Skin epidermis (tissue), 12 donors: ENCODE results near the gene SKAP1.
A peak's percentile ranks its signal among the peaks of the same experiment; 100 is the strongest.
"Not testable (repeated sequence)": the region's sequence is repeated elsewhere in the genome, so short reads cannot be mapped to it uniquely, and the experiment has no call there.

Experiments used
- H3K27ac ChIP-seq, 21 experiments: fragments of 200-600 bp; sonication (generic) in 11 of 21; one replicate each; pipeline ENCODE4 v1.5.0; 2020; ENCODE audit warnings: mild to moderate bottlenecking in 3 of 21, inconsistent platforms in 2 of 21, moderate library complexity in 2 of 21
- H3K4me3 ChIP-seq, 7 experiments: fragments of 200-600 bp; sonication (generic) in 2 of 7; one replicate each; pipeline ENCODE4 v1.5.0; 2020; ENCODE audit warnings: inconsistent platforms in 2 of 7, mild to moderate bottlenecking in 2 of 7, moderate library complexity in 1 of 7

Gene SKAP1

DNA sequence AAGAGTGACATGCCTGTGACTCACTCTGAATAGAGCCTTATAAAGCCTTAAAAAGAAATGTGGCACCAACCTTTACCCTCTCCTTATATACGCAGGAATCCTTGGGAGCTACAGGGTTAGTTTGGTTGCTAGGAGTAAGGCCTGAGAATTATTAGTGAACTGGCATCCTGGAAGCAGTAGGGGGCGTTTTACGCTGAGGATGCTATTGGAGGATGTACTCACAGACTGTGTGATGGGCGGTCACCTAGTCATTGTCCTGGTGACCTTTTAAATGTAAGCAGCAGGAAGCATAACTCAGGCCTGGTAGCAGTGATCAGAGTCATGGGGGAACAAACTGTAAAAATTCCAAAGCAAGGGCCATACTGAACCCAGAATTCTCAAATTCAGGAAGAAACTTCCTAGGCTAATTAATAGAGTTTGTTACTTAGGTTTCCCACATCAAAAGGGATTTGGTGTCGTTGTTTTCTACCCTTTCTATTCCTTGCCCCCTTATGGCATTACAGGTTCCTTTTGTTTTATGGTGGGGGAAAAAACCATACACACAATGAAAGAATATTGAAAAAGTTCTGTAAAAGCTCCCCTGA is 168.6 kb downstream of the SKAP1 start:
- no peak overlapping the region for H3K4me3 ChIP-seq
- no peak overlapping the region for H3K27ac ChIP-seq

DNA sequence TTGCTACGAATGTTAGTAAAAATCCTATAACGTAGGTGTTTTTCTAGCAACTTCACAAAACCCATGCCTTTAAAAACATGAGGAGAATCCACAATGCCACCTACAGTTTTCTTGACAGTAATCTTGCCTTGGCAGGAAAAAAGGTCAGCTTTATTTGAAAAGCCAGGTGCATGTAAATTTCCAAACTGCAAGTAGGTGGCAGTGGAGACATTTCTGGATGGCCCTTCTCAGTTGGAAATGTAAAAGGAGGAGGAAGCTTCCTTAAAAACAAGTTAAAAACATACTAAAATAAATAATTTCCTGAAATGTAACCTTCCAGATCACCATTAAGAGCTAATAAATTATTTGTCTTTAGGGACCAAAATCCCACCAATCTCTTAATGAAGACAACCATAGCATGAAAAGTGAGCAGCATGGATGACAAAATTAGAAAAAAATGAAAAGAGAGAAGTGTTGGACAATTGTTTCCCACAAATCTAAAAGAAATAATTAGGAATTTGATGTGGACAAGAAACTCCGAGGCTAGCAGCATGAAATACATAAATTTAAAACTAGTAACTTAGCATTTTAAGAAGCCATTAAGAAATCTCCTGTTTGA is 170.2 kb downstream of the SKAP1 start:
- no peak overlapping the region for H3K4me3 ChIP-seq

DNA sequence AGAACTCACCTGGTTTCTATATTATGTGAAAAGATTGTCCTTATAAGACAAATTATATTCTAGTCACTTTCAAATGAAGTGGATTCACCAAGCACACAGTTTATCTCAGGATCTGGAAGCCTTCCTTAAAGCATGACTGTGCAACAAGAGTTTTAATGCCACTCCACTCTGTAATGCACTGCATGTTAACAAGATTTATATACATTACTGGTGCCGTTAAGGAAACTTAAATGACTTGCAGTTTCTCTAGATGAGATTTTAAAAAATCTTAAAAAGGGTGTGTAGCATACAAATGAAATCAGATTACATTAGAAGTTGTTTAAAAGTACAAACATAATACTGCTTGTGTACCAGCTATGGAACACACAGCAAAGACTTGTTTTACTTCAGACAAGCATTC is 171.7 kb downstream of the SKAP1 start:
- H3K27ac ChIP-seq, result no peak overlapping the region
- no peak overlapping the region for H3K4me3 ChIP-seq

More for the DNA sequence above, 170.2 kb downstream of the SKAP1 start:
- no peak overlapping the region for H3K27ac ChIP-seq

DNA sequence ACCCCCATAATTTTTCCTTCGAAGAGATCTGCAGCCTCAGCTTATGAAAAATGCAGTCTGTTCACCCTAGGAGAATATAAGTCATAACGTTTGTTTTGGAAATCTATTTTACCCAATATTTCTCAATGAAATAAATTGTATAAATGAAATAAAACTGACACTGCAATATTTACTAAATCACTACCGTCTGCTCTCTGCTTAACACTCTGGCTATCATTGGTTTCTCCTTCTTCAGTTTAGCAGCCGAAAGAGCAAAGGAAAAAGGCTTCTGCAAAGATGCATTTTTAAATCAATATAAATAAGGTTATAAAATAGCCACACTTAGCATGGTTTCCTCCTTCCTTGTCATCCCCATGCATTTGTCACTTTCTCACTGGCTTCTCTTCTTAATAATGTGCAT is 174.3 kb downstream of the SKAP1 start:
- no peak overlapping the region for H3K27ac ChIP-seq
- H3K4me3 ChIP-seq, result no peak overlapping the region

DNA sequence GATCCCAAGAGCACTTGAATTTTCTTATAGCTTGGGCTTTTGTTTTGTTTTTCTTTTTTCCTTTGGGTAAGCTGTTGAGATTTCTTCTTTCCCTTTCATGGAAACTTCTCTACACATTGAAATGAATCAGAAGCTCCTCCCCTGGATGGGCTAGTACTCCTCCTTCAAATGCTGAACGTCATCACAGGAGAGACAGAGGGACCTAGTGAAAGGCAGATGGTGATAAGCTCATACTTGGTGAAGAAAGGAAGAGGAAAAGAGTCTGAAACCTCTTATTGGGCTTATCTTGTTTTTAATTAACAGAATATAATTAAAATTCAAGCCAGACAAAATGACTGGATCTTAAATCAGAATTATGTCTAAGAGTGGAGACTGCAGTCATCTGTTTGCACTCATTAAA is 175.1 kb downstream of the SKAP1 start:
- H3K4me3 ChIP-seq, result no peak overlapping the region
- H3K27ac ChIP-seq, result no peak overlapping the region

DNA sequence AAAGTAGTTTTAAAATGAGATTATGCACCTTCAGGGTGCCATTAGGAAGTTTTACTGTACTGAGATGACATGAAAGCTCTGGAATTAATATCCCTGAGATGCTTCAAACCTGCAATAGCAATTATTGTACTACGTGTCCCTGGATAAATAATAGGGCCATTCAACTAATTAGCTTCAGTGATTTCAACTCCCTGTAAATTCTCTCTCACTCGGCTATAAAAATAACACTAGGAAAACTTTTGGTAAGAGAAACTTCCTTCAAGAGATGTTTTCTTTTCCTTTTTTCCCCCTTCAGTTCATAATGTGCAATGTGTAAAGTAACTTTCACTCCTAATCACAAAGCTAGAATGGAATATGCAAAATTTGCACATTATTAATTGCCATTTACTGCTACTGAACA is 176.0 kb downstream of the SKAP1 start:
- Histone ChIP-seq H3K27ac (no peak overlapping the region), H3K4me3 (no peak overlapping the region)

DNA sequence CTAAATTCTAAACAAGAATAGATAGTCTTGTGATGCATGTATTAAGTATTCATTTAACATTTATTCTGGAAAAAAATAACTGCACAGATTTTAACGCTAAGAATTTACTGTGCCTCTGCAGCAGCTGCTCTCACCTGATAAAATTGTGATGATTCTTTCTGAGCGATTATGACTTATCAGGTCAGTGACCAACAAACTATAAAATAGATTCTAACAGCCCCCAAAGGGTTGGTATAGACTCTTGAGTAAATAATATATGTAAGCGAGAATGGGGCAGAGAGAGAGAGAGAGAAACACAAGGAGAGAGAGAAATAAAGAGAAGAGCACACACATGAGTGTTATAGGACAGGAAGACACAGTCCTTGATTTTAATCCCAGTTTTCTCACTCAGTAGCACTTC is 178.1 kb downstream of the SKAP1 start:
- Histone ChIP-seq H3K4me3 (no peak overlapping the region), H3K27ac (no peak overlapping the region)

DNA sequence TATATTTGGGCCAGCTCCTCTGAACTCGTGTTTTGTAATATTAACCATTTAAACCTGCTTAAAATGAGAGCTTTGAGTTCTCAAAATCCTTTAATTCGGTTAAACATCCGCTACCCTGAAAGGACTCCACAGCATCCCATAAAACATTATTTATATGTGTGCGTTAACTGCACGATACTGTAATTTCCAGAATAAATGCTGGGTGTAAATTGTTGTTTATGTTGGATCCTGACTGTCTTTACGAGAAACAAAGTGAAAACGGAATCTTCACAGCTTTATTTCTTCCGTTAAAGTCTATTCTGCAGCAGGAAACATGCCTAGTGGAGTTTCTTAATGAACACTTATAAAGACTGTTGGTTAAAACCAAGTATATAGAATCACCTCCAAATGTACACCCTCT is 179.1 kb downstream of the SKAP1 start:
- H3K4me3 ChIP-seq, result no peak overlapping the region
- H3K27ac ChIP-seq, result no peak overlapping the region

DNA sequence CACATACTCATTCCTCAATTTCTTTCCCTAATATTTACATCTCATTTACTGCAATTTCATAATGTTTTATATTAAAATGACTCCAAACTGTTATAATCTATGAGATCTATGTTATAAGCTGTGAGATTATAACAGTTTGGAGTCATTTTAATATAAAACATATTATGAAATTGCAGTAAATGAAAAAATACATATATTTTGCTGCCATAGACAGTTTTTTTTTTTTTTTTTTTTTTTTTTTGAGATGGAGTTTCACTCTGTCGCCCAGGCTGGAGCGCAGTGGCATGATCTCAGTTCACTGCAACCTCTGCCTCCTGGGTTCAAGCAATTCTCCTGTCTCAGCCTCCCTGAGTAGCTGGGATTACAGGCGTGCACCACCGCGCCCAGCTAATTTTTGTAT is 180.0 kb downstream of the SKAP1 start:
- H3K4me3 ChIP-seq, result not testable (repeated sequence)

DNA sequence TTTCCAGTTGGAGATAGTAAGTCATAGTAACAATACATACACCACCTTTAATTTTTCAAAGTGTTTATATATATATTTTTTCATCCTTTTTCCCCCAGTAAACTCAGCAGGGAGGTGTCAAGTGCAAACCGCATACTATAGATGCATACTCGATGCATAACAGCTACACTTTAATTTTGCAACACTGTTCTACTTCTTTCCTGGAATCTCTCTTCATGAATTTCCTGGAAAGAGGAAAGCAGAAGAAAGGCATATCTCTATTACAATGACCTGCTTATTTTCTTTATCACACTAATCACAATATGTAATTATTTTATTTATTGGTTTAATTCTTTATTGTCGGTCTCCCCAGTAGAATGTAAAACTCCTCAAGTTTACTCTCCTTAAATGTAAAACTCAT is 182.4 kb downstream of the SKAP1 start:
- Histone ChIP-seq H3K4me3 (no peak overlapping the region), H3K27ac (no peak overlapping the region)

More for the DNA sequence above, 180.0 kb downstream of the SKAP1 start:
- H3K27ac ChIP-seq, result not testable (repeated sequence)

DNA sequence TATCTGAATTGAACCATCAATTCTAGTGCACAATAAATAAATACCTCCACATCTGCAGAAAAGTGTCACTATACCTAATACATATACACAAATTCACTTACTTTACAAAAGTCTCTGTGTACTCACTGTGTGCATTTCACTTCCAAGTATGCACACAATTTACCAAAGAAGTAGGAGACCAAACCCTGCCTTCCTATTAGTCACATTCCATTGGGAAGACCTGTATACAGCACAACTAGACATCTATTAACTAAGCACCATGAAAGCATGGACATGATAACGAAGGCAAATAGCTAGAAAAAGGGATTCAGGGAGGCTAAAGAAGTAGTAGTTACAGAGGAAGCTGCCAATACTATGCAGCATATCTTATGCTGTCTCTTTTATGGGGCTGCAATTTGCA is 183.0 kb downstream of the SKAP1 start:
- Histone ChIP-seq H3K4me3 (no peak overlapping the region), H3K27ac (no peak overlapping the region)

DNA sequence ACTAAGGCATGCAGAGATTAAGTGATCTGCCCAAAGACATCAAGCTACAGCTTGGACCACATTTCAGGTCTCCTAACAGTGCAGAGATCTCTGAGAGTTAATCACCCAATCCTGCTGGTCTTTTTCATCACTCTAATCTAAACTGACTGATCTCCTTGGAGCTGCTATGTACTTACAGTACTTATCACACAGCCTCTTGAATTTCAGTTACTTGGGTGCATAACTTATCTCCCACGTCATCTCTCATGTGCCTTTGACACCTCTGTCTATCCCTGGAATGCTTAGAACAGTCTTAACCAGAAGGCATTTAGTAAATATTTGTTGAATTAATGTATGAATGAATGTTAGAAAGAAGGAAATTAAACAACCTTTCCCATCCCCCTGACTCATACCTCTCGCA is 183.4 kb downstream of the SKAP1 start:
- Histone ChIP-seq H3K27ac (no peak overlapping the region), H3K4me3 (no peak overlapping the region)

DNA sequence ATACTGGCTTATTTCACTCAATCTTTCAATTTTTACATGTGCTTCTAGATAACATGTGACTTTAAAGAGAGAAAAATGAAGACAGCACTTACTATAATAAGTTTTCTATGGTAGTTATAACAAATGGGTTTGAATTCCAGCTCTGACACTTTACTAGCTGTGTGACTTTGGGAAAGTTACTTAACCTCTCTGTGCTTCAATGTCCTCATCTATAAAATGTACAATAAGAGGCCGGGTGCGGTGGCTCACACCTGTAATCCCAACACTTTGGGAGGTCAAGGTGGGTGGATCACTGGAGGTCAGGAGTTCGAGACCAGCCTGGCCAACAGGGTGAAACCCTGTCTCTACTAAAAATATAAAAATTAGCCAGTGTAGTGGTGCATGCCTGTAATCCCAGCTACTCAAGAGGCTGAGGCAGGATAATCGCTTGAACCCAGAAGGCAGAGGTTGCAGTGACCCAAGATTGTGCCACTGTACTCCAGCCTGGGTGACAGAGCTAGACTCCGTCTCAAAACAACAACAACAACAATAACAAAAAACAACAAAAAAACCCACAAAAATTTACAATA is 184.5 kb downstream of the SKAP1 start:
- H3K4me3 ChIP-seq, H3K27ac ChIP-seq: not testable (repeated sequence)

DNA sequence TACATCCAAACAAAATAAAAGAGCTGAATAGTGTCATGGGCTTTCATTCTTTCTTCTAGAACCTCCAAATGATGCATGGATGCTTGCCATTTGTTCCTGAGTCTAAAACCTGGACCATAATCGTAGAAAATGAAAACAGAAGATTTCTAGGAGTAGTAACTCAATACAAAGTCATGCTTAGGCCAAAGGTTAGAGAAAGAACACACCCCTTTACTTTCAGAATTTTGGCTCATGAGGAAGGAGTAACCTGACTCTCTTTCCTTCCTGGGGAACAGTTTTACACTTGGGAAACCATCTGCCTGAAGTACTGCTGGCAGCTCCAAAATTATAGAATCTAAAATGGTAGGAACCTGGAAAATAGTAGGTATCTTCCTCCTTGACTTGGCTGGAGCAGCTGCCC is 185.2 kb downstream of the SKAP1 start:
- no peak overlapping the region for H3K4me3 ChIP-seq
- no peak overlapping the region for H3K27ac ChIP-seq

DNA sequence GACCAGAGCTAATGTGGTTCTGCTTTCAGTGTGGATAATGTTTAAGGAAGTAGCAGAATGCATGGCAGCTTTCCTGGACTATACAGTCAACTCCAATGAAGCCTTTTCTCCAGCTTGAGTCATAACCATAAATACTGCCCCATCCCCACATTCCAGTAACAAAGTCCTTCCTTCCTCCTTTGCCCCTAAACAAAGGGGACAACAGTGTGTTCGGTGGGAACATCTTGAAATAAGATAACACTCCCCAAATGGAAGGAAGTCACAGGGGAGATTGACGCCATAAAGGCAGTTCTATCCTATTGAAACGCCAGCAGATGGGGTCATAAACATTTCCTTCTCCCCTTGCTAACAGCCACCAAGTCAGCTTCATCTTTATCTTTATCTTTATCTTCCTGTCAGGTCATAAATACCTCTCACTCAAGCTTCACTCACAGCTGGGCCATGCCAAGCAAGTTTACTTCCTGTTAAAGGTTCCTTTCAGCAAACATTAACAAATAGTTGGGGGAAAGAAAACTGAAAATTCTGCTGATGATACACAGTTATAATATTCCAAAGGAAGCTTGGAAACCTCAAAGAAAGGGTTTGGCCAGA is 185.8 kb downstream of the SKAP1 start:
- Histone ChIP-seq H3K27ac (no peak overlapping the region), H3K4me3 (no peak overlapping the region)

DNA sequence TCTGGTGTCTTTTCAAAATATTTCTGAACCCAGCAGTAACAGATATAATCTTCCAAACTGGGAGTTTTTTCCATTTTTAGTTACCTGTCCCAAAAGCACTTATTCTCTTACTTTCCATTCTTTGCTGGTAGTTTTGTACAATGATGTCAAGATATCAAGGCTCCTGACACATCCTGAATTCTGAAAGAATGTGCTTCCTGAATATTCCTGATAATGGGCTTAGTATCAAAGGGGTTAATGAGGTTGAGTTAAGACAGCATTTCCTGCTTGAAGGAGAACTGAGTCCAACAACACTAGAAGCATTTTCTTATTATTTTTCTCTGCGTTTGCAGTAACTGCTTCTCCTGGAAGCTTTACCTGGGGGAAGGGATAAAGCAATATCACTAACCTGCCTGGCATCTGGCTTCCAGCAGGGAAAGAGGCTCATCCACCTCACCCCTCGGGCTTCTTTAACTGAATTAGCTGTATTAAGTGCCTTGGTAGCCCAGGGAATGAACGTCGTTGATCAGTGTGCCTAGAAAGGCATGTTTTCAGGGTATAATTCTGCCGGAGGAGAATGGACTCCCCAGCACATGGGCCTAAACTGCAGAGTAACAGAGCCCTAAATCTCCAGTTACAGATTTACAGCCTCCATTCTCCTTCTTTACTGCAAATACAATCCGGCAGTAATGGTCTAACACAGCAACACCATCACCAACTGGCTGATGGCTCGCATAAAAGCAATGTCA is 188.1 kb downstream of the SKAP1 start:
- Histone ChIP-seq H3K27ac (peak overlapping the region in 1 of 21 experiments; percentile 1), H3K4me3 (no peak overlapping the region)

DNA sequence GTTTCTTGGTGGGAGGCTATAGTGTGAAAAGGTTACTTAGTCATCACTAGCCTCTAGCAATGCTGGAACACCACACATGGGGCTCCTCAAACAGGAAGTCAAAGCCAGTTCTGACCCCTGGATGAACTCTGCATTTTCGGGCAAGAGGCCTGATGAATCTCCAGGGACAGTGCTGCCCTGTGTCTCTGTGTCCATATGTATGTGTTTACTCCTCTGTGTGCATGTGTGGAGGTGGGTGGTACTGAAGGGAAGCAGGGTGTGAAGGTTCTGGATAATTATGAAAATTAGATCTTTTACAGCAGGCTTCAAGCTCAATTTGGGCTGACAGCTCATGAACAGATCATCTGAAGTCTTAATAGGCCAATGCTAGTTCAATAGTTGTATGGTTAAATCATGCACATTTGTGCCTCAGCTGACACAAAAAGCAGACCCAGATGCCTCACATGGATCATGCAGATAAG is 188.9 kb downstream of the SKAP1 start:
- H3K4me3 ChIP-seq, result no peak overlapping the region
- peak overlapping the region in 2 of 21 experiments; percentile 1 for H3K27ac ChIP-seq

DNA sequence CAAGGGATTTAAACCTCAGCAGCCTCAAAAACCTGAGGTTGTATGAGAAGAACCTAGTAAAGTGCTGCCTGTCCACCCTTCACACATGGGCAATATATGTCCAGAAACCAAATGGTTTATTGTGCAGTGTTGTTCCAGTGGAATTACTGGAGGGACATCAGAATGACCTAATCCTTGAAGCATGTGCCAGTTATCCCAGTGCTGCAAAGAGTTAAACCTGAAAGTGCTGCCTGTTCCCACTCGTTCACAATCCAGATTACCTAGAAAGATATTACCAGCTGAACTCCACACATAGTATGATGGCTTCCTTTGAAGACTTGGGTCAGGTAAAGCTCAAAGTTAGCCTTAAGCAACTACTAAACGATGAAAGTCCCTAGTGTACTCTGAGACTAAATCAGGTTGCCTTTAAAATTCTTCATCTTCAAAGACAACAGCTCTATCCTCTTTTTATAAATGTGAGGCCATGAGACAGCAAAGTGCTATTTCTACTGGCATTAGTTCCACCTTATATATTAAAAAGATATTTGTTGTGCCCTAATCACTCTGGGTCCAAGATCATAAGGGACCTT is 189.4 kb downstream of the SKAP1 start:
- no peak overlapping the region for H3K4me3 ChIP-seq
- peak overlapping the region in 2 of 21 experiments; percentile 1 for H3K27ac ChIP-seq

DNA sequence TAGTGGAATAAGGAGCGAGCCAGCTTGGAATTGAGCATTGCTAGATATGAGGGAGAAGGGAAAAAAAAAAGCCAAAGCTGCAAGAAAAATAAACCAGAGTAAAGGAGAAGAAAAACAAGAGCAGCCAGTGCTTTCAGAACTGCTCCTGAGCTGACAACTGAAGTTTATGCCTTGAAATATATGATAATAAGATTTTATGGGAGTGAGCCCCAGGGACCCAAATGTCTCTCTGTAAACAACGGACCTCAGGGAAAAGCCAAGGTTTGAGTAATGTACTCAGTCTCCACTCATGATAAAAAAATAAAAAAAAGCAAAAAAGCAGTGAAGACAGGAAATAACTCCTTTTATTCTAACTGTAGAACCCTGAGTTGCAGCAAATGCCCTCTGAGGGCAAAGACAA is 189.9 kb downstream of the SKAP1 start:
- H3K4me3 ChIP-seq, result no peak overlapping the region
- H3K27ac ChIP-seq, result no peak overlapping the region

DNA sequence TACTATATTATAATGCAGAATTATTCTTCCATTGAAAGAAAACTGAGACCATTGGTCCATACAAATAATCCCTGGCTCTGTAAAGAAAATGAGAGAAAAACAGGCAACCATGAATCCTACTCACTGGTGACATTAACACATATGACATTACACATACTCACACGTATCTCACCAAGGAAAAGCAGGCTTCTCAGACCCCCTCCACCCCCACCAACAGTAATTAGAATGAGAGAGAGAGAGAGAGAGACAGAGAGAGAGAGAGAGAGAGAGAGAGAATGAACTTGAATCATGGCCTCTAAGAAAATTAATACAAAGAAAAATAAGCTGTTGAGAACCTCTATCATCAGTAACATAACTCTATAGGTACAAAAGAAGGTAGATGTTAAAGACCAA is 190.4 kb downstream of the SKAP1 start:
- Histone ChIP-seq H3K27ac (no peak overlapping the region), H3K4me3 (no peak overlapping the region)
